H7 (cell line): ENCODE data around the gene MT1B. TPM values are rescaled to one million over a fixed set of nuclear protein-coding genes. Genes with fewer than 3 reads are reported as not detected.

Experiments used
- DNase-seq: peaks from one replicate; pipeline ENCODE4 v3.0.0; 2012
- H3K27me3 ChIP-seq: 2 replicates; pipeline ENCODE4 v1.6.0; 2011; ENCODE audit warnings: mild to moderate bottlenecking, low read length; ENCODE audit not compliant: control insufficient read depth, insufficient read depth
- H3K36me3 ChIP-seq: replicated peaks from 2 replicates; pipeline ENCODE4 v1.5.1; 2011; ENCODE audit warnings: low read length; ENCODE audit not compliant: control insufficient read depth, insufficient read depth
- H3K4me3 ChIP-seq: 2 replicates; pipeline ENCODE4 v1.5.1; 2011; ENCODE audit warnings: low read depth, mild to moderate bottlenecking, control low read depth, low read length, moderate library complexity; ENCODE audit not compliant: insufficient read depth
- total RNA-seq: library from RNA; depleted of rRNA; stranded (reverse); fragments of >200 nt; shearing (Covaris generic); gene quantifications from 2 replicates; pipeline ENCODE4 v1.2.3, GENCODE V29; 2014; rRNA removed

The MT1B gene
- not detected in 2 replicates for total RNA-seq

DNA sequence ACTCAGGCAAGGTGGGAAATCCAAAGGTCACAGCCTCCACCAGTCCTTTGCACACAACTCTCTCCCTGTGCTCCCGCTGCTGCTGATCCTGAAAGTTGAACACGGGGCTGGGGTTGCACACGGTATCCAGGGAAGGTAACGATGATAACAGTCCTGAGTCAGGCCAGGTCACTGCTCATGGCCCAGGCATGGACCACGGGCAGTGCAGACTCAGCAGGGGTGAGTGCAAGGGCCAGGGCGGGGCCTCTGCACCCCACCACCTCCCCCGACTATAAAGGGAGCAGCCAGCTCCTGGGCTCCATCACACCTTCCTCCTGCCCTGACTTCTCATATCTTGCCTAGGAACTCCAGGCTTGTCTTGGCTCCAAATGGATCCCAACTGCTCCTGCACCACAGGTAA, at the start of gene MT1B:
TSS of gene MT1B (plus strand) at position 301 of the 400 bp plus-strand sequence. CDS start at position 369, 68 bp downstream.
- no peak for DNase-seq
- H3K27me3 ChIP-seq: peaks cover 43% of the 10 kb centered on the region

DNA sequence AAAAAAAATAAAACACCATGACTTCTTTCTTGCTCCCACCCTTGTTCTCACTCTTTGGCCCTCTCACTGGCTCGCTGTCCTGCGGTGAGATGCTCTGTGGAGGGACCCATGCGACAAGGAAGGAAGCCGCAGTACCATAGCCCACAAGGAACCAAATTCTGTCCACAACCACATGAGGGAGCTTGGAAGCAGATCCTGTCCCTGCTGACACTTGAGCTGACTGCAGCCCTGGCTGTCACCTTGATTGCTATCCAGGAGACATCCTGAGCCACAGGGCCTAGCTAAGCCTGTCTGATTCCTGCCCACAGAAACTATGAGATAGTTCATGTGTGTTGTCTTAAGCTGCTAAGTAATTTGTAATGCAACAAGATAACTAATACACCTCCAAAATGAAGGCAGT, 48.1 kb upstream of the MT1B start:
- Histone ChIP-seq H3K27me3 (peaks cover 8% of the 10 kb centered on the region), H3K4me3 (no peak overlapping the region), H3K36me3 (no peaks in the 10 kb centered on the region)
- peak; percentile 62 for DNase-seq

More for the DNA sequence above, at the start of gene MT1B:
- no peak within 1 kb of the TSS for H3K4me3 ChIP-seq
- H3K36me3 ChIP-seq: no peaks in the 10 kb centered on the region

DNA sequence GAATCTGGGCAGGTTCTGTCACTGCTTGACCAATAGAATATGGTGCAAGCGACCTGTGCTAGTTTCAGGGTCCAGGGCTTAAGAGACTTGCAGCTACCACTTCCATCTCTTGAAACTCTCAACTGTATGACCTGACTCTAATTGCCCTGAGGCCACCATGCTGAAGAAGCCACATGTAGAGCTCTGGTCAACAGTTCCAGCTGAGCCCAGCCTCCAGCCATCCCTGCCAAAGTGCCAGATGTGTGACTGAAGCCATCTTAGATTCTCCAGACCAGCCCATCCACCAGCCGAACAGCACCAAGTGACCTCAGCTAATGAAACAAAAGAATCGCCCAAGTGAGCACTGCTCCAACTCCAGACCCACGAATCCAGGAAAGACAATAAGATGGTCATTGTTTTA, 46.7 kb upstream of the MT1B start:
- no peak overlapping the region for H3K4me3 ChIP-seq
- no peaks in the 10 kb centered on the region for H3K36me3 ChIP-seq
- peaks cover 22% of the 10 kb centered on the region for H3K27me3 ChIP-seq
- no peak for DNase-seq

DNA sequence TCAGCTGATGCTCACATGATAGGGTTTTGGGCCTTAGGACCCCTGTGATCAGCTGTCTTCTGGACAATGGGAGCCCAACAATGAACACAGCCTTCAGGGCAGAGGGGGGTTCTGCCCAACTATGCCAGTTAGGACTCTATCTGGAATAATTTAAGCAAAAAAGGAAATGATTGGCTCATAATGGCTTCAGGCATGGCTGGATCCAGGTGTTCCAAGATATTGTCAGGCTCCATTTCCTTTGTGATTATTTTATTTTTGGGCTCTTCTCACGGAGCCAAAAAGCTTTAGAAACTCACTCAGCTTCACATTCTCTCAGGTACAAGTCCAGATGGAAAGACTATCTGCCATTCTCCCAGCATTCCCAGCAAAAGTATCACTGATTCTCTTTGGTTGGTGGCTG, 46.2 kb upstream of the MT1B start:
- no peaks in the 10 kb centered on the region for H3K36me3 ChIP-seq
- no peak for DNase-seq
- no peak overlapping the region for H3K4me3 ChIP-seq
- peaks cover 27% of the 10 kb centered on the region for H3K27me3 ChIP-seq

DNA sequence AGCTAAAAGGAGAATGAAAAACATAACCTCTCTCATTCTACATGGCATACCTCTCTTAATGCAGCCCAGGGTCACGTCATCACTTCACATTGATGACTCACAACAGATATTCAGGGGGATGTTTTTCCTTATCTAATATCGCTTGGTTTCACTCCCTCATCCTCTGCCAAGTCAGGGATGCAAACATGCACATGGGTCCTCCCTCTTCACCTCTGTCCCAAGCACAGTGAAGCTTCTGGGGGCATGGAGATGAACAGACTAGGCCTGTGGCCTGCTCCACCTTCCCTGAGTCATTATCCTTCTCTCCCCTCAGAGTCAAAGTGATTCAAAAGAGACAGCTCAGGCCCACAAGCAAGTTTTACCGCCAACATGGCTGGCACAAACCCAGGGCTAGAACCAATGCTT, 45.6 kb upstream of the MT1B start:
- Histone ChIP-seq H3K36me3 (no peaks in the 10 kb centered on the region), H3K27me3 (peaks cover 32% of the 10 kb centered on the region), H3K4me3 (no peak overlapping the region)
- no peak for DNase-seq

DNA sequence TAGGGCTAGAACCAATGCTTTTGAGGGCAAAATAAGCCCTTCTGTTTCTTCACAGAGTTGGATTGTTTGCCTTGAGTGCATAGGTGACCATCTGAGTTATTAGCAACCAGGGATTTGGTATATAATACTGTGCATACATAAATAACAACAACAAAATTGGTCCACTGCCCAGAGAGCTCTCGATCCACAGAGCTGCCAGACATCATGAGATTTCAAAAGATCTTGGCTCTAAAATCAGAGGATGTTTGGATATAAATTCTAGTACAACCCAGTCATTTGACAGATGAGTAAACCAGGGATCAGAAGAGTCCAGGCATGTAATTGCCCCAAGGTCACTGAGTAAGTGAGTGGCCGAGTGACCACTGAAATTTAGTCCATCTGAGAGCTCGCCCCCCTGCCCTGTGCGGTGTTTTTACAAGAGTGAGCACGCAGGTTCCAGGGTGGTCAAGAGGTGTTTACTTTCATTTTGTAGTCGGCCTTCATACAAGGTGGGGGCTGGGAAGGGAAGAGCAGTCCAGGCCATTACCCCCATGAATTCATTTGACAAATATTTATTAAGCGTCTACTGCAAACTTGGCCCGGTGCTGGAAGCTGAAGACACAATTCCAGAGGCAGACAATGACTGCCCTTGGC, 45.1 kb upstream of the MT1B start:
- Histone ChIP-seq H3K4me3 (no peak overlapping the region), H3K36me3 (no peaks in the 10 kb centered on the region), H3K27me3 (peaks cover 36% of the 10 kb centered on the region)
- no peak for DNase-seq

DNA sequence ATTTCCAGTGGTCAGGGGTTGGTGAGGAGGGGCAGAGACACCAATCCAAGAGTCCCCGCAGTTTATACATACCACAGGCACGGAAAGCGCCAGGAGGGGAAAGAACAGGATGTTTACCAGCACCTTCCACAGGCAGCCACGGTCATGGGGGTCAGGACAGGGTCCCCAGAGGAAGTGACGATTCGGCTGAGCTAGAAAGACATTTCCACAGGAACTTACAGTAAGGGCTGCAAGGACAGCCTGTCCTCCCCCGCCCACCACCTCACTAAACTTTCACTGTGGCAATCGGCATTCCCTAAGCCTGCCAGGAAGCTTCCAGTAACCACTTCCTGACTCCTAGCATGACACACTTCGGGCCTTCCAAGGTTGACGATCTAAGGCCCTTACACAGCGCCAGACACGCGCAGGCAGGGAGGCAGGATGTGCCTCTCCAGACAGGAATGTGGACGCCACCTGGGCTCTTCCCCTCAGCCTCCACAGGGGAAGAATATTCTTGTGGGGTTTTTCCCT, 44.5 kb upstream of the MT1B start:
- H3K27me3 ChIP-seq: peaks cover 36% of the 10 kb centered on the region
- no peak overlapping the region for H3K4me3 ChIP-seq
- no peaks in the 10 kb centered on the region for H3K36me3 ChIP-seq
- DNase-seq: no peak

DNA sequence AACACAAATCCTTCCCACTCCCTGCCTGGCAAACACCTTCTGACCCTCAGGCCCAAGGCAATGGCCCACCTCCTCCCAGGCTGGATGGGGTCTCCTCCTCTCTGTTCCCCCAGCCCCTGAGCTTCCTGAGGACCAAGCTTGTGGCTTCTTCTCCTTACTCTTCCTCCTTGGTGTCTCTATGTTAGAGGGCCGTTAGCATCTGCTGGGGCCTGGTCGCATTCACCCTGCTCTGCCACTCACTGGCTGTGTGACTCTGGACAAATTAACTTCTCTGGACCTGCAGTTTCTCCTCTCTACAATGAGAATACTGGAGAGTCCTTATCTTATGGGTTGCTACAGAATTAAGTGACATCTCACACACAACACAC, 44.0 kb upstream of the MT1B start:
- no peak for DNase-seq
- Histone ChIP-seq H3K27me3 (peaks cover 36% of the 10 kb centered on the region), H3K36me3 (no peaks in the 10 kb centered on the region), H3K4me3 (no peak overlapping the region)

DNA sequence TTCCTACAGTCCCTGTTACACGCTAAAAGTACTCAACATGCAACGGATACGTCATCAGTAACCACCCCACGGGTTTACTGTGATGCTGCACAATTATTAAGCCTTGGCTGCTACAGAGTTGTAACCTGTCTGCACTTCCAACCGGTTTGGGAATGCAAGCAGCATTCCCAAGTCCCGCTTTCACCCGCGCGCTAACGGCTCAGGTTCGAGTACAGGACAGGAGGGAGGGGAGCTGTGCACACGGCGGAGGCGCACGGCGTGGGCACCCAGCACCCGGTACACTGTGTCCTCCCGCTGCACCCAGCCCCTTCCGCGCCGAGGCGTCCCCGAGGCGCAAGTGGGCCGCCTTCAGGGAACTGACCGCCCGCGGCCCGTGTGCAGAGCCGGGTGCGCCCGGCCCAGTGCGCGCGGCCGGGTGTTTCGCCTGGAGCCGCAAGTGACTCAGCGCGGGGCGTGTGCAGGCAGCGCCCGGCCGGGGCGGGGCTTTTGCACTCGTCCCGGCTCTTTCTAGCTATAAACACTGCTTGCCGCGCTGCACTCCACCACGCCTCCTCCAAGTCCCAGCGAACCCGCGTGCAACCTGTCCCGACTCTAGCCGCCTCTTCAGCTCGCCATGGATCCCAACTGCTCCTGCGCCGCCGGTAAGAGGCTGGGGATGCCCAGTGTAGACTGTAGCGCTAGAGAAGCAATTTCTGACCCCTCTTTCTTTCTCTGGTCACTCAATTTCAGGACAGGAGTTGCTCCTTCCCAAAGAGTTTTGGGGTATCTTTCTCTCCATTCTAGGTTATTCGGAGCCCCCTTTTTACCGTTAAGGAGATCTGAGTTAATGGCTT, 43.4 kb upstream of the MT1B start, which contains the start of gene MT2A:
TSS of gene MT2A (plus strand) at position 542 of the 833 bp plus-strand sequence. CDS start at position 614, 72 bp downstream.
- Histone ChIP-seq H3K4me3 (peak within 1 kb of the TSS; percentile 38), H3K36me3 (no peaks in the 10 kb centered on the region), H3K27me3 (peaks cover 36% of the 10 kb centered on the region)
- DNase-seq: peak; percentile 94

DNA sequence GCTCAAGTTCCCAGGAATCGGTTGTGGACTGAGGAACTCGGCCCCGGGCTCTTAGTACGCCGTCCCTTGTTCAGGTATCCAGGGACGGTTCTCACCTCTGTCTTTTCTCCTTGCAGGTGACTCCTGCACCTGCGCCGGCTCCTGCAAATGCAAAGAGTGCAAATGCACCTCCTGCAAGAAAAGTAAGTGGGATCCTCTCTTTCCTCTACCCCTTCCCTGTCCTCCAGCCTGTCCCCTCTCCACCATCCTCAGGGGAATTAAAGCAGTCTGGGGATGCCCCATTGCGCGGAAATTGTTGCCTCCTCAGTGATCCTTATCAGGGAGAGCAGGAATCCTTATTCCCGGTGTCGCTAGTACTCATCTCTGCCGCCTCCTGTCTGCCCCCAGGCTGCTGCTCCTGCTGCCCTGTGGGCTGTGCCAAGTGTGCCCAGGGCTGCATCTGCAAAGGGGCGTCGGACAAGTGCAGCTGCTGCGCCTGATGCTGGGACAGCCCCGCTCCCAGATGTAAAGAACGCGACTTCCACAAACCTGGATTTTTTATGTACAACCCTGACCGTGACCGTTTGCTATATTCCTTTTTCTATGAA, 42.7 kb upstream of the MT1B start:
- Histone ChIP-seq H3K27me3 (peaks cover 36% of the 10 kb centered on the region), H3K4me3 (peak overlapping the region; percentile 38), H3K36me3 (no peaks in the 10 kb centered on the region)
- DNase-seq: no peak

DNA sequence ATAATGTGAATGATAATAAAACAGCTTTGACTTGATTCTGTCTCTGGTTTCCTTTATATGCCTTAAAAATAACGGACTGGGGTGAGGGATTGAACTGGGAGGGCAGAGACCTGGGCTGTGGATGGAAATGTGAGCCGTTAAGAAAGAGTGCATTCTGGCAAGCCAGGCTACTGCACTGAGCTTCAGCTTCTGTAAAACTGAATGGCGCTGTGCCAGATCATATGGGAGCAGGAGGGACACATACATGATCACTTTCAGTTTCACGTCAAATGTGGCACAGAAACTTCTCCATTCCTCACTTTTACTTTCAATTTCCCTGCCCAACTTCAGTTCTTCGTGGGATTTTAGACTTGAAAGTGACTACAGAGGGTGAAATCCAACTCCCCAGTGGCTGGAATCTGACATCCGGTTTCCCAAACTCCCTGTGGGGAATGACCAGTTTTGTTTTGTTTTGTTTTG, 42.2 kb upstream of the MT1B start:
- H3K27me3 ChIP-seq: peaks cover 38% of the 10 kb centered on the region
- no peaks in the 10 kb centered on the region for H3K36me3 ChIP-seq
- no peak overlapping the region; the same call in 1 of the 2 replicates for H3K4me3 ChIP-seq
- peak; percentile 59 for DNase-seq

DNA sequence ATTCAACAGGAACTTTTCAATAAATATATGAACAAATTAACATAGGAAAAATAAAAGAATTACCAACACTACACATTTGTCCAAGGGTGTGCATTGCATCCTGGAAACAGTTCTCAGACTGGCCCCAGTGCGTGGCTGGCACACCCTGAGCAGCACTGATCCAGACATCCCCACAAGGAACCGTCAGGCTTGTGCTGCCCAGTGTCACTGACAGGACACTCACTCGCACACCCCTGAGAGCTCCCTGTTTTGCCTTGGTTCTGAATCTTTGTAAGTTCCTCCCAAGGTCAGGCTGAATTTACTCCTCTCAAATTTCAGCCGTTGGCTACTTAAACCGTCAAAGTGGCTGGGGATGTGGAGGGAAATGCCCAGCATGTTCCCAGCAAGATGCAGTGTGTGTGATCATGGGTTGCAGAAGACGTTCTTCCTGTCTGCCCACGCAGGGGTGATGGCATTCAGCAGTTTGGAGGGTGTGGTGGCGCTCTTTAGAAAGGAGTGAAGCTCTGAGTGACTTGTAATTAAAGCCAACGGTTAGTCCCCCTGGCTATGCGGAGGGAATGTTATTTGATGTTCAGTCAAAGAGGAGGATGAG, 41.6 kb upstream of the MT1B start:
- Histone ChIP-seq H3K36me3 (no peaks in the 10 kb centered on the region), H3K27me3 (peaks cover 43% of the 10 kb centered on the region), H3K4me3 (no peak overlapping the region)
- DNase-seq: no peak

DNA sequence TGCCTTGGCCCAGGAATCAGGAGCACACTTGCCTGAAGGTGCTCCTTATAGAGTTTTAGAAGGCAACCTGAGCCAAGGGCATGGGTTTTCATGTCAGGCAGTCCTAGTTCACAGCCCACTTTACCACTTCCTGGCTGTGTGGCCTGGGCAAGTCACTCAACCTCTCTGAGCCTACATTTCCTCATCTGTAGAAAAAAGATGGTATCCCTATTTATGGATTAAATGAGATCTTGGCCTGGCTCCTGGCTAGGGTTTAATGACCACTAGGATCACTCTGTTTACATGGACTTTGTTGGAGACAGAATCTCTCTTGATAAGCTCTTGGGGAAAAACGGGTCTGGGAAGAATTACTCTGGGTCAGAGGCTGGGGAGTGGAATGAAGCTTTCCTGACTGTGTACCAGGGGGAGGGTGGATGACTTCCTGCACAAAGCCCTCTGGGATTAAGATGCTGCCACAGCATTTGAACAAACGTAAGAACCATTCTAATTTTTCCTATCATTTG, 41.0 kb upstream of the MT1B start:
- H3K4me3 ChIP-seq: no peak overlapping the region
- DNase-seq: no peak
- peaks cover 44% of the 10 kb centered on the region for H3K27me3 ChIP-seq
- no peaks in the 10 kb centered on the region for H3K36me3 ChIP-seq

DNA sequence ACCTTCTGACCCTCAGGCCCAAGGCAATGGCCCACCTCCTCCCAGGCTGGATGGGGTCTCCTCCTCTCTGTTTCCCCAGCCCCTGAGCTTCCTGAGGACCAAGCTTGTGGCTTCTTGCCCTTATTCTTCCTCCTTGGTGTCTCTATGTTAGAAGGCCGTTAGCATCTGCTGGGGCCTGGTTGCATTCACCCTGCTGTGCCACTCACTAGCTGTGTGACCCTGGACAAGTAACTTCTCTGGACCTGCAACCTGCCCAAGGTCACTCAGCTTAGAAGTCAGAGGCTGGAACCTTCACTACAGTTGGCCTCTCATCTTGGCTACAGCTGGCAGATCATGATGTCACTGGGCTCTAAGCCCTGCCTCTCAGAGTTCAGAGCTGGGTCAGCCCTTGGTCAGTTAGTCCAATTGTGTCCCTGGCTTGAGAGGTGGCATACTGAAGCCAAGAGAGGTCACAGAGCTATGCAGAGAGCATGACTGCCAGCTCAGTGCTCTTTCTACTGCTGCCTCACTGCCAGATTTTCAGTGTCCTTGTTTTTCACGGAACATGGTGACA, 40.3 kb upstream of the MT1B start:
- H3K27me3 ChIP-seq: peaks cover 49% of the 10 kb centered on the region

More for the DNA sequence above, 40.3 kb upstream of the MT1B start:
- no peaks in the 10 kb centered on the region for H3K36me3 ChIP-seq
- DNase-seq: no peak
- H3K4me3 ChIP-seq: no peak overlapping the region
